ENCODE measurements around the gene SFT2D3.

Gene SFT2D3

DNA sequence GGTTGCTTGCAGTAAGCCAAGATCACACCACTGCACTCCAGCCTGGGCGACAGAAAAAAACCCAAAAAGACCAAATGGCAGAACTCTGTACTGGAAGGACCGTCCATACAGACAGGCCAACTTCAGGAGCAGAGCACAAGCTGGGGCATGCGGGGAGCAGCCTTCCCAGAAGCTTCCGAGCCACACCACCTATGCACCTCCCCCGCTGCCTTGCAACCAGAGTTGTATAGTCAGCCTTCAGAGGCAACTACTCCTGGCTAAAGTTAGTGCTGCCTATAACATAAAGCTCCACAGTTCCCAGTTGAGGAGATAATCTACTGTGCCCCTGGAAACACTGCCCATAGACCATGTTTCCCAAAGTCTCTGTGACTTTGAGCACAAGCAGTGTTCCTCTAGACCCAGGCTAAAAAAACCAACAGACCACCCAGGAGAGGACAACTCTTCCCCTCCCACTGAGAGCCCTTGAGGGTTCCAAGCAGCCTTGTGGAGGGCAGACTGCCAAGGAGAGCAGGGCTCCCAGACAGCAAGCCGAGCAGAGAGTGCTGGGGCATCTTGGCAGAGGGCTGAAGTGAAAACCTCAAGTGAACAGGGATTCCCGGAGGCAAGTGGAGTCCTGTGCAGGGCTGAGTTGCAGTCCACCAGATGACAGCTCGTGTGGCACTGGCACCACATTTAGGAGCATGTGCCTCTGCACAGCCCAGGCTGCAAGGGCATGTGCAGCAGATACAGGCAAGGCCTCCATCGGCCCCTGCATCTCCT lies 6.8 kb downstream of the SFT2D3 start:
- no peak for DNase-seq (ENCODE audit: low read depth)

GRCh38 chr2:127709336-127709735 lies 8.0 kb downstream of the SFT2D3 start:
- no peak for DNase-seq (ENCODE audit: low read depth)

- DNase-seq (ENCODE audit: low read depth), result no peak
These were observed 11.7 kb downstream of the SFT2D3 start for GRCh38 chr2:127712999-127713398.

- DNase-seq (ENCODE audit: low read depth), result no peak
These were observed 12.3 kb downstream of the SFT2D3 start for GRCh38 chr2:127713562-127713961.

DNA sequence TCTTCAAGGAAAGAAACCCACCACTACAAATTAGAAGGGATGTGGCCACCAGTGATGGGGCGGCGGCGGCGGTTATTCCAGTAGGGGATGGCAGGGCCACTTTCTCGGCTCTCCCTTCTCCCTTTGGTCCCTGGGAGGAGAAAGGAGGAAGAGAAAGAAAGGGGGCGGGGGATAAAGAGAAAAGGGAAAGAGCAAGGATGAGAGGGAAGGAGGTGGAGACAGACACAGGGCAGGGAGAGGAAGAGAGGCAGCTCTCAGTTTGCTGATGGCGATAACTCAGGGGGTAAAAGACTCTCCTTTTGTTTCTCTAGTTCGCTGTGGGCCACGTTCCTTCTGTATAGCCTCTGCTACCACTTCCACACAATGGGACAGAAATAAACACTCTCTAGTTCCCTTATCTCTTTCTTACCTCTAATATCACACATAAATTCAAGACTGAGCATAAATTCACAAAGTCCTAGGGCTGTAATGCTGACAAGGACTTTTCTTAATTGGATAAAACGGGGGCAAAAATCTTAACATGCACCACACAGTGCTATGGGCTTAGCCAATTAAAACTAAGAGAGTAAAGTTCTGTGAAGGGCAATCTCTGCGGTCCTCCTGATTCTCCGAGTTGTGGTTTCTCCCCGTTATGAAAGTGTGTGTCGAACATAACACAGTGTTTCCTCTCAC lies 14.6 kb downstream of the SFT2D3 start:
- no peak for DNase-seq (ENCODE audit: low read depth)

GRCh38 chr2:127718271-127718670 lies 17.0 kb downstream of the SFT2D3 start:
- DNase-seq (ENCODE audit: low read depth), result no peak

DNA sequence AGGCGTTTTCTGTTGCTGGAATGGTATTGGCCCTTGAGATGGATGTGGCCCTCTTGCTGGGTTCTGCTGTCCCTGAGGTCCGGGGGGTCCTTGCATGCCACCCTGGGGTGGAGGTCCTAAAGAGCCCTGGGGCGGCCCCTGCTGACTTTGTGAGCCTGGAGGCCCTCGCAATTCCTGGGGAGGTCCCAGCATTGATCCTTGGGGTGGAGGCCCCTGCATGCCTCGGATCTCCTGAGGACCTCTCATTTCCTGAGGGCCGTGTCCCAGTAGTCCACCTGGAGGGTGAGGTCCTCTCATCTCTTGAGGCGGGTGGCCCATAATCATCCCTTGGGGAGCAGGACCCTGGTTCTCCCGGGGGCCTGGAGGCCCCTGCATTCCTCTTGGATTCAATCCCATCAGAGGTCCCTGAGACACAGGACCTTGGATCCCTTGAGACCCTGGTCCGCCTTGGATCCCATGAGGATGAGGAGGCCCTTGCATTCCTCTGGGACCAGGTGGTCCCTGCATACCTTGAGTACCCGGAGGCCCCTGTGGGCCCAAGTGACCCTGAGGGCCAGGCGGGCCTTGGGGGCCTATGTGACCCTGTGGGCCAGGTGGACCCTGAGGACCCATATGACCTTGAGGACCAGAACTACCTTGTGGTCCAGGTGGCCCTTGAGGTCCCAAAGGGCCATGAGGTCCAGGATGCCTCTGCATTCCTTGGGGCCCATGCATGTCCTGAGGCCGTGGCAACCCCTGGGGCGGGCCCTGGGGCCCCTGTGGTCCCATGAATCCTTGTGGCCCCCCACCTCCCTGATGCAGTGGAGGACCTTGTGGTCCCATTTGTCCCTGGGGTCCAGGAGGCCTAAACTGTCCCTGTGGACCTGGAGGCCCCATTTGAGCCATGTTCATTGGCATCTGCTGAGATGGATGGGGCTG lies 18.3 kb downstream of the SFT2D3 start:
- DNase-seq (ENCODE audit: low read depth), result no peak

GRCh38 chr2:127721311-127721977 lies 20.1 kb downstream of the SFT2D3 start:
- no peak for DNase-seq (ENCODE audit: low read depth)

DNA sequence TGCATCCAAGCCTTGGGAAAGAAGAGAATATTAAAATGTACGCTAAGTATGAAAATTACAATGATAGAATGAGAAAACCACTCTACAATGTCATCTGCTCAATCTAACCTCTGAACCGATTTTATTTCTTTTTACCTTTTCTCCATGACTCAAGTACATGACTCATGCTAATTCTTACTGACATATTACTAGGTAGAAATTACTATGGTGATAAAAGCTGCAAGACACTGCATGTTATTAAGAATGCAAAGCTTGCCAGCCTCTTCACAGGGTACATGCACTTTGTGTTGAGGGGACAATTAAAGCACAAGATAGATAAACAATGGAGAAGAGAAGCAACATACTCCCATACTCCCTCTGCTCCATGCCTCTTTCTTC lies 20.7 kb downstream of the SFT2D3 start:
- DNase-seq (ENCODE audit: low read depth), result no peak

- DNase-seq (ENCODE audit: low read depth), result no peak
These were observed 21.5 kb downstream of the SFT2D3 start for GRCh38 chr2:127722807-127723206.

- DNase-seq (ENCODE audit: low read depth), result no peak
These were observed 25.0 kb downstream of the SFT2D3 start for GRCh38 chr2:127726158-127726880.

- no peak for DNase-seq (ENCODE audit: low read depth)
These were observed 32.0 kb downstream of the SFT2D3 start for GRCh38 chr2:127733113-127733815.

- no peak for DNase-seq (ENCODE audit: low read depth)
These were observed 32.7 kb downstream of the SFT2D3 start for GRCh38 chr2:127733816-127734537.

DNA sequence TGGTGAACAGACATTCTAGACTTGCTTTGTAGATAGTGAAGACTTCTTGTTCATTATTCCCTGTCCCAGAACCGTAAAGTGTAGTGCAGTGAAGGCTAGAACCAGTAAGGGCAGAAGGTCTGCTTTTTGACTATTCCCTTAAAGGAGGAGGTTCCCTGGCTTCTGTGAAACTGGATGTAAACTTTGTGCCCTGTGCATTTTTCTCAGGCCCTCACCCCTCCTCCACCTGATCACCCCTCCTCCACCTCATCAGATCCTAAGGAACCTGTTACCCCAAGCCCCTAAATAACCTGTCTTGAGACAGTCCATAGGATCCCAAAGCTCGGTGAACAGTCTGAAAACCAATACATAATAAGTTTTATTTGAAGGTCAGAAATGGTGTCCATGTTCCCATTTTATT lies 33.7 kb downstream of the SFT2D3 start:
- DNase-seq (ENCODE audit: low read depth), result no peak

- DNase-seq (ENCODE audit: low read depth), result no peak
These were observed 34.5 kb downstream of the SFT2D3 start for GRCh38 chr2:127735537-127736399.

DNA sequence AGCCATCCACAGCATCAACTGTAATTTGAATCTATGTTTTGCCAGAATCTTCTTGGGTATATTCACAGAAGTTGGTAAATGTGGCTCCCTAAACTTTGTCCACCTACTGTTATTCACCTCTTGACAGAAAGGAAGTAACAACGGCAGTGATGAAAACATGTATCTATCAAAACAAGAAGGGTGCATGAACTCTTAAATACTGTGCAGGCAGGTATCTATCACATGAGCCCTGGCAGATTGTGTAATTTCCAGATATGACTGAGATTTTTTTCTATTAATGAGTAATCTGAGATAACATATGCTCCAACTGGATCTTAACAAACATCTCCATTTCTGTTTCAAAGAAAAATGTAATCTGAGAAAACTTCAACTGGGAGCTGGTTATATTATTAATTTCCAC lies 36.6 kb downstream of the SFT2D3 start:
- DNase-seq (ENCODE audit: low read depth), result no peak

GRCh38 chr2:127739800-127740199 lies 38.5 kb downstream of the SFT2D3 start:
- DNase-seq (ENCODE audit: low read depth), result no peak

GRCh38 chr2:127740665-127741288 lies 39.5 kb downstream of the SFT2D3 start:
- DNase-seq (ENCODE audit: low read depth), result no peak

All from CMK (cell line).